GM18505 (cell line): Measurements from ENCODE around the gene THSD4.

ENCODE experiments used
- ATAC-seq: cut with Tn5 transposase; IDR thresholded peaks from one replicate; pipeline ENCODE4 v1.9.1; 2021; ENCODE audit not compliant: unreplicated experiment
- POLR2A ChIP-seq: IDR thresholded peaks from 4 replicates; pipeline ENCODE4 v1.6.1; 2011; ENCODE audit warnings: borderline replicate concordance; ENCODE audit not compliant: insufficient read depth, insufficient read length; ENCODE audit errors: extremely low read depth

The THSD4 gene

DNA sequence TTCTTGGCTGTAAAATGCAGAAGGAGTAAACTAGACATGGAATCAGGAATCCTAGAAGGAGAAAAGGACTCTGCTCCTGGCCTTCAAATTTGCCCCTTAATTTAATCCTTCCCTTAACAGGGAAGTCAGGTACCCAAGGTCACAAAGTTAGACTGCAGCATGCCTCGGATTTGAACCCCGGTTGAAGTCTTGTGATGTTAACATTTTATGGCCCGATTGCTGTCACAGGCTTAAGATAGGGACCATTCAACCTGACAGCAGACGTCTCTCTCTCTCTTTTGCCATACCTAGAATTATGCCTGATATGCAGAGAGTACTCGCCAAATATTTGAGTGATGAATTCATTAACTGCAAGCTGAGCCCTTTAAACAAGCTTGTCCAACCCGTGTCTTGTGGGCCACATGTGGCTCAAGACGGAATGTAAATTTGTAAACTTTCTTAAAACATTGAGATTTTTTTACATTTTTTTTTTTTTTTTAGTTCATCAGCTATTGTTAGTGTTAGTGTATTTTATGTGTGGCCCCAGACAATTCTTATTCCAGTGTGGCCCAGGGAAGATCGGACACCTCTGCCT, 217.2 kb downstream of the THSD4 start:
- no peak for TF ChIP-seq POLR2A
- ATAC-seq: no peak

DNA sequence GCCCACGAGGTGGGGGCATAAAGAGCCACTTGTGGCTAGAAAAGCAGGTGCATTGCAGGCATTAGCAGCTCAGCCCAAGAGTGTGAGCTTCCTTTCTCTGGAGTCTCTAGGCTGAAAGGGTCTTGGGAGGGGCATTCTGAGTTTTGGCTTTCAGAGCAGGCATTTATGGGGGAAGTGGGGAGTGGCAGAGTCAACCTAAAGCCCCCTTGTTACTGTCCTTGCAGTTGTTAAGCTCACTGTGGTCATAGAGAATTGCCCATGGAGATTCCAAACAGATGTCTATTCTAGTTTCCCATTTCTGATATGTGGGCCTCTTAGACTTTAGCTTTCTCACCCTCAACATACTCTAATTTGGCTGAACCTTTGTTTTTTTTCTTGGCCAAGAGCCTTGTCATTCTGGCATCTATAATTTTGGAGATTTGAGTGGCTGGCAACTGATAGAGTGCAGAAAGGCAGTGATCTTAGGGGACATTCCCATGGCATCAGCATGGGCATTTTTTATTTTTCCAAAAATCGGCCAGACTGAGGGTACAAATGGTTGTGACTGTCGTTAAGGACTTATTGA, 217.9 kb downstream of the THSD4 start:
- ATAC-seq: no peak
- no peak for TF ChIP-seq POLR2A

DNA sequence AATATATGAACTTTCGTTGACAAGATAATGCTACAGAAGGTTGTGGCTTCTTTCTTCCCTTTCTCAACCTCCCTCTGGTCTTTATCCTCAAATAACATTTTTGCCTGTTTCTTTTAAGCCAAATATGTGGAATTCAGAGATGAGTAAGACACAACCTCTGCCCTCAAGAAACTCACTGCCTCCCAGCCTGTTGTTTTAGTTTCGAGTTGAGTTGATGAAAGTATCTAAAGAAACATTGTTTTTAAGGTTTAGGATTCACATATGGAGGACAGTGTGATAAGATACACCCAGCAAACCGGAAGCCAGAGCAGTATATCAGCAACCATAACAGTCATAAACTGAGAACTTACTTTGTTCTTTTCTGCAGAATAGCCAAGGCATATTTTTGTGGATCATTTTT, 218.6 kb downstream of the THSD4 start:
- no peak for ATAC-seq
- no peak for TF ChIP-seq POLR2A

DNA sequence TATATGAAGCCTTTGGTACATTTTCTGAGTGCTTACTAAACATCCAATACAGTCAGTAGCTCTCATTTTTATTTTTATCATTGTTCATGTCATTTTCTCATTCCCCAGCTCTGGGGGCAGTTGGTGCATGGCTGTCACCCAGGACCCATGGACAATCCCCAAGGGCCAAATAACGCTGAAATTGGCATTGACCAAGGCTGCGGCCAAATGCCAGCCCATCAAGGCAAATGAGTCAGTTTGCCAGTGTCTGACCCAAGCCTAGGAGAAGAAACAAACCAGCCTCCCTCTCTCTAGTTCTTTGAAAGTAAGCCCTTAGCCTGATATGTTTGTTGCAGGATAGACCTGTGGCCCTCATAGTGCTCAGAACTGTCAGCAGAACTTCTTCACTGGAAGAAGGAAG, 219.2 kb downstream of the THSD4 start:
- ATAC-seq: no peak
- TF ChIP-seq POLR2A: no peak

DNA sequence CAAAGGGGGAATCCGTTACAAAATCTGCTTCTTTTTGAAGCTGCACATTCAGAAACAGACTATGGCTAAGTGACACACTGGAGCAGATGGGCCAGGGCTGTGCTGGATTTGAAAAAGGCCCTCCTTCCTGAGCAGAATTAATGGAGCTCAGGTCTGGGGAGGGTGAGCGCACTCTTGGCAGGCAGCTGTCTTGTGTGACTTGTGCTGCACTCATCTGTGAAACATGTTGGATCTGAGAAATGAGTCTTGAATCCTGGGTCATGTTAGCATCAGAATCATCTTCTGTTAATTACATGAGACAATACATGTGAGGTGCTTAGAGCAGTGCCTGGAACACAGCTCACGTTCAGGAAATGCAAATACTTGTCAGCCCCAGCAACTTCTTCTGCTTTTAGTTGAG, 219.6 kb downstream of the THSD4 start:
- no peak for TF ChIP-seq POLR2A
- no peak for ATAC-seq

DNA sequence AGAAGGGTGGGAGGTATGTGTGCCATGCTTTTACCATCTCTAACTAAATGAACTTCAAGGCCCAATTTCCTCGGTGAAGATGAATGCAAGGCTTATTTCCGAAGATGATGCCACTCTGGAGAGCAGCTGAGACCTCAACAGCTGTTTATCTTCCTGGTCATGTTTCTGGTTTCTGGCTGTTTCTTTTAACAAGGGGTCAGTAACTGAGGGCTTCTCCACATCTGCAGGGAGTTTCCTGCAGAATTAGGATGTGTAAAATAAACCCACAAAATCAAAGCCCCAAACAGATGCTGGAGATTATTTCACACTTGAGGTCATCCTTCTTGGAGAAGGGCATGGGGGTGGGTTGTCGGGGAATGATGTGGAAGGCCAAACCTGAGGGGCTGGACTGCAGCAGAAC, 220.3 kb downstream of the THSD4 start:
- no peak for TF ChIP-seq POLR2A
- no peak for ATAC-seq

DNA sequence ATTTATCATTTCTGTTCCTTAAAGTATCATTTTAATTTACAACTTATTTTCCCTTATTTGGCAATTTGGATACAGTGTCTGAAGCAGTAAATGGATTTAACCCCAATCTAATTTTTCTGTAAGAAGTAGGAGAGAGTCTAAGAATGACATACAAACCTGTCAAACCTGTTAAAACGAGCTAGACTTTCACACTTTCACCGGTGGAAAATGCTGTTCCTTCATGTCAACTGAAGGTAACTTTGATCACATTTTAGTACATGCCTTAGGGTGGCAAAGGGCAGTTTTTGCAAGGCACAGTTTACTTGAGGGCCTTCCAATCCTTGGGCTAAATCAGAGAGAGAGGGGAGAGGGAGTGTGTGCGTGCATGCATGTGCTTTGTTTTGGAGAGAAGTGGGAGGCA, 221.4 kb downstream of the THSD4 start:
- TF ChIP-seq POLR2A: no peak
- no peak for ATAC-seq

DNA sequence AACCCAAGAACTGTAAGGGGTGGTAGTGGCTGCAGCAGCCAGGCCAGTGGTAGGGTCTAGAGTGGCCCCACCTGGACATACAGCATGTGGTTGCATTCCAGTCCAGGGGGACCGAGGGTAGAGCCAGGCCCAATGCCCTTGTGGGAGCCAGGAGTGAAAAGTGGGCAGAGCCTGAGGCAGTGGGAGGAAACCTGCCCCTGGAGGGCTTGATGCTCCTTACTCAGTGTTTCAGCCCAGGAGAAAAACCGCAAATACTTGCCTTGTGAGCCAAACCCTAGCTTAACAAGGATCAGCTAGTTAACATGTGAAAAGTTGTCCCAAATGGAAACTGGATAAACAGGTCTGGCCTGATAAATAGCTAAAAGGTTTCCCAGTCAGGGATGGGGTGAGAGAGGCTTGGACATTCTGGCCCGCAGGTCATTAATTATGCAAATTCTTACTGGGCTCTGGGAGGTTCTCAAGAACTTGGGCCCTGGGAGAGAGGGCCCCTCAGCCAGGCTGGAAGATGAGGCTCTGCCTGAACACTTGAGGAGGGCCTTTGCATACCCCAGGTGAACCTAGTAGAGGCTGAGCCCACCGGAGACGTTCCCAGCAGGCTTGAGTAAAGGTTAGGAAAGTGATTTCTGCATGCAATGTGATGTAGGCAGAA, 222.1 kb downstream of the THSD4 start:
- TF ChIP-seq POLR2A: no peak

DNA sequence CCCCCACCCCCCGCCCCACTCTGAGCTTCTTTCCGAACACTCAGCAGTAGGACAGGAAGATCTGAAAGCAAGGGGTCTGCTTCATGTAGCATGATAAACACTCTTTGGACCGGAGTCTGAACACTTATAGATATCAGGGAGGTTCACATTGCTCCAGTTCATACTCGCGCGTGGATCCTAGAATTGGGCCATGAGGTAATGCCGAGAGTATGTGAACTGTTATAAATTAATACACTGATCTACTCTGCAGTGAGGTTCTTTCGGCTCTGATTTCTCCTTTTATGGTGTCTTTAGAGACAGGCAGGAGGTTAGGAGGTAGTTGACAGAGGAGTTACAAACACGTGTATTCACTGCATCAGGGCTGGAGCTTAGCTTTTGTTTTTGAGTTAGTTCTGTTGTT, 223.0 kb downstream of the THSD4 start:
- no peak for TF ChIP-seq POLR2A
- no peak for ATAC-seq

More for the DNA sequence above, 222.1 kb downstream of the THSD4 start:
- ATAC-seq: no peak

DNA sequence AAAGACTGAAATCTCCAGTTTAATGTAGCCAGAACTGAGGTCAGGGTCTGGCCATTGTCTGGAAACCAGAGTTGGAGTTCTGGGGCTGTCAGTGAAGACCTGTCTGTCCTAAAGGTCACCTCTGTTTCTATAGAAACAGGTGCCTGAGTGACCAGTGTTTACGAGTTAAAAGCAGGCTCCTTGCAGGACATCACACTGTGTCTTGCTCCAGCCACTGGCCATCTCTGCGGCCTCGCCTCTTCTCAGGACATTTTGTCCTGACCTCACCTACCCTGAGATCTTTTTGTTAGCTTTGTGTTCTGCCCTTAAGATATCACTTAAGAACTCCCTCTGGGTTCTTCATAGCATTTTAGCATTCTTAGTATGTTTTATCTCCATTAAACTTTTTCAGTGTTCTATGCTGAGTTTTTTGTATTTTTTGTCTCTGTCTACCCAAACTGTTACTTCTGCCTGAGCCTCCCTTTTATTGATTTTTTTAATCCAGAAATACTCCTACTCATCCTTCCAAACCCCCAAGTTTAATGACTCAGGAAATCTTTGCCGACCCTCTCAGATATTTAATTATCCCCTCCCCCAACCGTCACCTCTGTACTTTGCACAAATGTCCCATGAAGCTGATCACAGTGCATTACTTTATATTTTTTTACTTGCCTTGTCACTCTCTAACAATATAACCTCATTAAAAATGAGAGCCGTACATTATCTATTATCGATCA, 223.7 kb downstream of the THSD4 start:
- no peak for ATAC-seq
- no peak for TF ChIP-seq POLR2A

DNA sequence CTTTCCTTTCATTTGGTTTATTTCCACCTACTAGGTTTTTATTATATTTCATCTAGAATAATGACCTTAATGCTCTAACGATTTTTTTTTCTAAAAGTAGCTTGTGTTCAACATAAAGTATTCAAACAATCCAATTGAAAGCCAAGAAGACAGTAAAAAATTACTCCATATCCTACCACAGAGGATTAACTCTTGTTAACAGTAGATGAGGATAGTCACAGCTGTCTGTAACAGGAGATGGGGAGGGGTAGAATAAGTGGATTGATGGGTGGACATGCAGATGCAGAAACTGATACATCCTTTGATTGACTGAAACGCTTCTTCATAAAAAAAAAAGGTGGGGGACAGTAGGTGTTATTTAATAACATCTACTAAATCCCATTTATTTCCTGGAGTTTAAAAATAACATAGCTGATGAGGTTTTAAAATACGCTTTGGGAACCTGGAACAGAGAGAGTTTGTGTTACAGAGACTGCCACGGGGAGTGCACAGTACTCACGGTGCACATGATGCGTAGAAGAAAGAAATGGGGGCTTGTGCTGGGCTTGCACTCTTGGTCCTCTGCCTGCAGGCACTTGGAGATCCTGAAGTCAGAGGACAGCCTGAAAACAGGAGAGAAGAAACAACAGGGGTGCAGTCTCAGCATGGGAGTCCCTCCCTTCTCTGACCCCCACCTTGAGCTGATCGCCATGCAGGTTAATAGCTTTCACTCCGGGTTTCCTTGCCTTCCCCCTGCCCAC, 226.7 kb downstream of the THSD4 start:
- ATAC-seq: no peak
- no peak for TF ChIP-seq POLR2A

DNA sequence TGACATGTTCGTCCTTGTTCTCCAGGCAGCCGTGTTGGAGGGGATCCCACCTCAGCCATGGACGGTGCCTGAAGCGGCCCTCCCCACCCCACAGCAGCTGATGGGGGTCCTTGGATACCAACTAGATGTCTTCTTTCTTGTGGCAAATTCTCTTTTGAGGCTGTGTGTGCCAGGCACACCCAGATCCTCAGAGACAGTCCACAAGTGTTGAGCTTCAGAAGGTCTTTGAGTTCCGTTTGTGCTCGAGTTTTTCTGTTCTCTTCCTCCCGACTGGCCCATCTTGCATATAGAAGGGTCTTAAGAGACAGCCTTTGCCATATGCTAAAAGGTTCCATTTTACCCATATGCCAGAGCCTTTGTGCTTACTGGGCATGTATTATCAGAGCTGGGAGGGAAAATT, 227.4 kb downstream of the THSD4 start:
- no peak for TF ChIP-seq POLR2A
- no peak for ATAC-seq

DNA sequence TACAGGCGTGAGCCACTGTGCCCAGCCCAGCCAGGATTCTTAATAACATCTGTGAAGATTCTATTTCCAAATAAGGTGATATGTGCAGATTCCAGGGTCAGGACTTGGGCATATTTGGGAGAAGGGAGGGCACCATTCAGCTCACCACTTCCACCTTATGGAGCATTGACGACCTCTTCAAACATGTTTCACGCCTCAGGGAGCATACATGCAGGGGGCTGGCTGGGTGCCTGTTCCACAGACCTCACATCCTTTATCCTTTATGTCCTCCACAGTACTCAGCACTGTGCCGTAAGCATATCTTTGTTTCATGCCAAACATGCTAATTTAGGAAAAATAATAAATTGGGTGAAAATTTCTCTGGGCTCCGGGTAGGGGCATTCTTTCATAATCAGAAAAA, 229.0 kb downstream of the THSD4 start:
- no peak for ATAC-seq
- no peak for TF ChIP-seq POLR2A
